Motor neuron (in vitro differentiated cells): ENCODE results near the gene NETO2. TPM values are rescaled to one million over a fixed set of nuclear protein-coding genes. Genes with fewer than 3 reads are reported as not detected.
"Not testable (repeated sequence)": the region's sequence is repeated elsewhere in the genome, so short reads cannot be mapped to it uniquely, and the experiment has no call there.

Experiments used
- ATAC-seq, 8 experiments: fragments of 200-7000 bp; cut with Tn5 transposase; replicated peaks in 6 of 8; 2 replicates each; pipeline ENCODE4 v1.8.0; 2021; ENCODE audit warnings: mild to moderate bottlenecking in 8 of 8, moderate library complexity in 8 of 8
- H3K27ac ChIP-seq, 2 donors: fragments of 250-450 bp; sonication (Bioruptor Pico); 2 replicates each; pipeline ENCODE4 v1.9.0; 2021; ENCODE audit warnings: antibody characterized with exemption in 2 of 2, mild to moderate bottlenecking in 2 of 2, moderate library complexity in 1 of 2
- H3K4me1 ChIP-seq, 2 donors: fragments of 250-450 bp; sonication (Bioruptor Pico); replicated peaks in 1 of 2; 2 replicates each; pipeline ENCODE4 v1.6.1; 2021; ENCODE audit warnings: antibody characterized with exemption in 2 of 2, mild to moderate bottlenecking in 2 of 2, moderate library complexity in 1 of 2
- H3K4me3 ChIP-seq, 5 donors: fragments of 250-450 bp; sonication (Bioruptor Pico); 2 replicates each; pipeline ENCODE4 v1.9.0; 2021; ENCODE audit warnings: antibody characterized with exemption in 5 of 5, mild to moderate bottlenecking in 5 of 5, moderate library complexity in 4 of 5
- WGBS, 10 experiments: fragments of 450-650 bp; shearing (Covaris generic); methylation state at CpG; one replicate each; pipeline ENCODE4 v1.0.0; 2022; 5-methylcytosine and 5-hydroxymethylcytosine counted together
- in situ Hi-C, 9 experiments: fragments of 400-800 bp; cut with MboI; loops; one replicate each; pipeline ENCODE4 v1.15.0; 2021; ENCODE audit warnings: low sequenced_read_pairs in 9 of 9, low pct_unique_long_range_greater_than_20kb in 2 of 9; ENCODE audit not compliant: unreplicated experiment in 9 of 9
- total RNA-seq, 8 experiments: library from RNA; unstranded; fragments of 300-600 nt; gene quantifications; 2 replicates each; pipeline versions ENCODE4 v1.2.3 to v1.2.4, GENCODE V29; 2022

Gene NETO2
- total RNA-seq, 8 experiments from 2014 or later, result 24.3 to 53.5 (median 28.1) TPM

DNA sequence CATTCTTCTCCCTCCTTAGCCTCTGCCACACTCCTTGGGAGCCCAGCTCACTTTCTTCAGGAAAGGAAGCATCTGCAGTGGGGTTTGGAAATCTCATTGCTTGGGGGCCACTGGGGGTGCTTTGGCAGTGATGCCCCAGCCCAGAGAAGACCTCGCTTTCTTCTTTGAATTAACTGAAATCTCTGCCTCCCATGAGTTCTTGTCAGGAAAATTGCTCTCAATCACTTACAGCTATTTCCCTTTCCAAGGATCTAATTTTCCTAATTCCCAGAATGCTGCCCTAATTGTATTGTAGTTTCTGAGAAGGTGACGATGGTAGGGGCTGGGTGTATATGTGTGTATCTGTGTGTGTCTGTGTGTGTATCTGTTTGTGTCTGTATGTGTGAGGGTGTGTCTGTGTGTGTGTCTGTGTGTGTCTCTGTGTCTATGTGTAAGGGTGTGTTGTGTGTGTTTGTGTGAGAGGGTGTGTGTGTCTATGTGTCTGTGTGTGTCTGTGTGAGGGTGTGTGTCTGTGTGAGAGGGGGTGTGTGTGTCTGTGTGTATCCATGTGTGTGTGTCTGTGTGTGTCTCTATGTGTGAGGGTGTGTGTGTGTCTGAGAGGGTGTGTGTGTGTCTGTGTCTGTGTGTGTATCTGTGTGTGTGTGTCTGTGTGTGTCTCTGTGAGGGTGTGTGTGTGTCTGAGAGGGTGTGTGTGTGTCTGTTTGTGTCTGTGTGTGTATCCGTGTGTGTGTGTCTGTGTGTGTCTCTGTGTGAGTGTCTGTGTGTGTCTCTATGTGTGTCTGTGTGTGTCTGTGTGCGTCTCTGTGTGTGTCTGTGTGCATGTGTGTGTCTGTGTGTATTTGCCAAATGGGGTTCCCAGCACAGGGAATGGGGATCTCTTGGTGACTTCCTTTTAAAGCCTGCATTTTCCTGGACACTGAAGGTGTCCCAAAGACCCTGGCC is 86.8 kb downstream of the NETO2 start:
- Histone ChIP-seq H3K4me3 (no peak overlapping the region), H3K4me1 (no peaks in the 10 kb centered on the region), H3K27ac (no peak overlapping the region)
- ATAC-seq, result no peak
- in situ Hi-C loops, result no loop called here
- 44 to 75% (median 62%) methylated on average over 1 to 4 of the region's 4 CpGs; no CpG with 5 or more reads in 5 of the 10 experiments for WGBS, 10 experiments

DNA sequence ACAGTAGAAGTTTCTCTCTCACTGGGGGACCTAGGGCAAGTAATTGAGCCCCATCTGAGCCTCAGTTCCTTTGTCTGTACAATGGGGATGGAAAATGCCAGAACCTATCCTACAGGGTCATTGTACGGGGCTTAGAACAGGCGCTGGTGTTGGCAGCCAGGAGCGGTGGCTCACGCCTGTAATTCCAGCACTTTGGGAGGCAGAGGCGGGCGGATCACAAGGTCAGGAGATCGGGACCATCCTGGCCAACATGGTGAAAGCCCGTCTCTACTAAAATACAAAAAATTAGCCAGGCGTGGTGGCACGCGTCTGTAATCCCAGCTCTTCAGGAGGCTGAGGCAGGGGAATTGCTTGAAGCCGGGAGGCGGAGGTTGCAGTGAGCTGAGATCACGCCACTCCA is 87.7 kb downstream of the NETO2 start:
- H3K27ac ChIP-seq, H3K4me3 ChIP-seq, in situ Hi-C loops, ATAC-seq, H3K4me1 ChIP-seq: not testable (repeated sequence)
- WGBS, 10 experiments, result 72 to 100% (median 85%) methylated on average over 2 to 10 of the region's 14 CpGs; no CpG with 5 or more reads in 5 of the 10 experiments

DNA sequence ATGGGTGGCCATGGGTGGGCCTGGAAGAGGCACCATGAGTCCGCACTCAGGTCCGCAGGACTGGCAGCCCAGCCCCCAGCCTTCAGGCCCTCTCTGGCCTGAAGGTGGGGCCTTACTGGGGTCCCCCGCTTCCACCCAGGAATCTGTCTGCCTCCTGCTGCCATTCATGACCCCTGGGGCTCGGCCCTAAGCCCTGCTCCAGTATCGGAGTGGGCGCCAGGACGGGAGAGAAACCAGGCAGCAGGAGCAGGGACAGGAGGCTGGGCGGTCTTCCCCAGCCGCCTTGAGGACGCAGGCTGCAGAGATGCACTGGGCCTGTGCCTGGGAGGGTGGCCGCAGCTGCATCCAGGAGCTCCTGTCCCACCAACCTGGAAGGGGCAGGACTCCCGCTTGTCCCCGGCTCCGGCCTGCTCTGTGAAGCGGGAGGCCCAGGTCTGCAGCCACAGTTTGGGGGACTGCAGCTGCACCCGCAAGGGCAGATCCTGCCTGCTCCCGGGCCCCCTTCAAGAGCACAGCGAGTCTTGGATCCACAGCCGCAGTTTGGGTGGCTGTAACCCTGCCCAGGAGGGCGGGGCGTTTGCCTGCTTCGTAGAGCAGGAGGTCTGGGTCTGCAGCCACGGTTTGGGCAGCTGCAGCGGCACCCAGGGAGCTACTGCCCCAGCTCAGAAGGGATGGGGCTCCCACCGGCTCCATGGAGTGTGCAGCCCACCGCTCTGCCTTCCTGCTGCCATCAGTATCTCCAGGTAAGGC is 88.4 kb downstream of the NETO2 start:
- in situ Hi-C loops, result no loop called here
- ATAC-seq, result no peak
- WGBS, 10 experiments, result 20 to 88% (median 82%) methylated on average over 2 to 5 of the region's 26 CpGs; no CpG with 5 or more reads in 5 of the 10 experiments
- no peak overlapping the region for H3K4me3 ChIP-seq
- H3K27ac ChIP-seq, result no peak overlapping the region
- H3K4me1 ChIP-seq, result no peaks in the 10 kb centered on the region

DNA sequence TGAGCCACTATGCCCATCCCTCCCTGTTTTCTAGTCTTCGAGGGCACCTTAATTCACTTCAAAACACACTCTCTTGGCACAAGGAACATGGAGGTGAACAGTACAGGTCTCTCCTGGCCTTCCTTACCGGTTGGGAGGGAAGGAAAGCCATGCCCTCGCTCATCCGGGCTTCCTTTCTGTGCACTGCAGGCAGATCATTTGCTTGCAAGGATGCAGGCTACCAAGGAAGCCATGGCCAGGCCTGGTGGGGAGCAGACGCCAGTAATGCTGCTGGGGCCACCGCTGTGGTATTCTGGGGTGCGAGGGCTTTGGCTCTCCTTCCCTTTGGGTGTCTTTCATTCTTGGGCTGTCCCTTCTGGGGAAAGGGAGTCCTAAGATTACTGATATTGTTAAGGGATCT is 89.4 kb downstream of the NETO2 start:
- H3K4me1 ChIP-seq, result no peaks in the 10 kb centered on the region
- no peak overlapping the region for H3K4me3 ChIP-seq
- H3K27ac ChIP-seq, result no peak overlapping the region
- in situ Hi-C loops, result no loop called here
- no peak for ATAC-seq
- 50 to 94% (median 78%) methylated on average over 1 to 3 of the region's 7 CpGs; no CpG with 5 or more reads in 4 of the 10 experiments for WGBS, 10 experiments

DNA sequence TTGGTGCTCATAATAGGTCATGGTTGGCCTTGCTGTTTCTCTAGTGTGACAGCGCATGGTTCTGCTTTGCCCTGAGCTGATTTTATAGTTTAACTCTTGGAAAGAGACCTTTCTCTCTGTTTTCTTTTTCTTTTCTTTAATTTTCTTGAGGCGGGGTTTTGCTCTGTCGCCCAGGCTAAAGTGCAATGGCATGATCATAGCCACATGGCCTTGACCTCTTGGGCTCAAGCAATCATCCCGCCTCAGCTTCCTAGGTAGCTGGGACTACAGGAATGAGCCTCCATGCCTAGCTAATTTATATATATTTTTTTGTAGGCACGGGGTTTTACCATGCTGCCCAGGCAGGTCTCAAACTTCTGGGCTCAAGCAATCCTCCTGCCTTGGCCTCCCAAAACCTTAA is 89.8 kb downstream of the NETO2 start:
- in situ Hi-C loops, result no loop called here
- no peak for ATAC-seq

DNA sequence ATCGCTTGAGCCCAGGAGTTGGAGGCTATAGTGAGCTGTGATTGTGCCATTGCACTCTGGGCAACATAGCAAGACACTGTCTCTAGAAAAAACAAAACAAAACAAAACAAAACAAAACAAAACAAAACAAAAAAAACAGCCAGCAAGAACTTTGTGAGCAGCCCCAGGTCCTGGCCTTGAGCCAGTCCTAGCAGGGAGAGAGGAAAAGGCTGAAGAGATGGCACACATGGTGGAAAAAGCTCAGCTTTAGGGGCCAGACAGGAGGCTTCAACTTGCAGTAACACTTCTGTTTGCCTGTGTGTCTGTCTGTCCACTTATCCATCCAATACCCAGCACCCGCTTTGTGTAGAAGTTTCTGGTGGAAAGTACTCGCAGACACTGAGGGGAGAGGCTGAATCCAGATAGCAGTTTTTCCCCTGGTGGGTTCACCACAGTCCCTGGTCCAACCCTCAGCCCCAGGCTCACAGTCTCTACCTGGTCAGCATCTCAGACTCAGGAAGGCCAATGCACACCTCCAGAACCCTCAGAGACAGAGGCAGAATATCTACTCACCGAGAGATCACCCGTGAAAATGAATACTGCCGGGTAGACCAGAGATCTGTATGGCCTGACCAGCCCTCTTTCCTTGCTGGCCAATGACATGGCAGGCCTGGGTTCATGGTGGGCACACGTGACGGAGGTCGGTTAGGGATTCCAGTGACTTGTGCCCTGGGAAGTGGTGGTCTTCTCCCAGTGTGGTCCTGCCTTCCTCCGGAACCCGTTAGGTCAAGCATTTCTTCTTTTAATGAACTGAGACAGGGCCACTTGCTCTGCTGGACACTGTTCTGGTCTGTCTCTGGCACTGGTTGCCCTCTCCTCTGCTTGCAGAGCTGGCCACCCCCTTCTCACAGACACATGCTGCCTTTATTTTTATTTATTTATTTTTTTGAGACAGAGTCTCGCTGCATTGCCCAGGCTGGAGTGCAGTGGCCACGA is 90.8 kb downstream of the NETO2 start:
- WGBS, 10 experiments, result 75 to 100% (median 89%) methylated on average over 1 to 8 of the region's 13 CpGs
- Histone ChIP-seq H3K4me1 (no peaks in the 10 kb centered on the region), H3K27ac (no peak overlapping the region), H3K4me3 (no peak overlapping the region)
- in situ Hi-C loops, result no loop called here
- ATAC-seq, result no peak

More for the DNA sequence above, 89.8 kb downstream of the NETO2 start:
- H3K4me3 ChIP-seq, result no peak overlapping the region
- 69 to 100% (median 100%) methylated on average over 1 to 5 of the region's 5 CpGs; no CpG with 5 or more reads in 3 of the 10 experiments for WGBS, 10 experiments
- no peak overlapping the region for H3K27ac ChIP-seq
- H3K4me1 ChIP-seq, result no peaks in the 10 kb centered on the region

DNA sequence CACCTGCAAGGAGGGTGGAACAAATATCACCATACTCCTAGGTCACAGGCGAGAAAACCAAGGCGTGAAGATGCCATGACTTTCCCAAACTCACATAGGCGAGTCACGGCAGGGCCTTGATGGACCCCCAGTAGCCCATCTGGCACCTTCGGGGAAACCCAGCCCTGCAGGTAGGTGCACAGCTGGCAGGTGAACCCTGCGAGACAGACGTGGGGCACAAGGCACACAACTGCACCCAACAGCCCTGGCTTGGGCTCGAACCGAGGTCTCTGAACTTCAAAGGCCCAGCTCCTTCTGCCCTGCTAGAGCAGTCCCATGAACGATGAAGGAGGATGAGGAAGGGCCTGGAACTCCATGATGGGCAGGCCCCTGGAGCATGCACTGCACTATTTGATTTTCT is 92.7 kb downstream of the NETO2 start:
- H3K27ac ChIP-seq, result no peak overlapping the region
- H3K4me1 ChIP-seq, result peaks cover 4 to 6% of the 10 kb centered on the region in 2 donors
- in situ Hi-C loops, result no loop called here
- no peak overlapping the region for H3K4me3 ChIP-seq
- ATAC-seq, result no peak
- 77 to 100% (median 92%) methylated on average over 2 to 6 of the region's 10 CpGs; no CpG with 5 or more reads in 7 of the 10 experiments for WGBS, 10 experiments

DNA sequence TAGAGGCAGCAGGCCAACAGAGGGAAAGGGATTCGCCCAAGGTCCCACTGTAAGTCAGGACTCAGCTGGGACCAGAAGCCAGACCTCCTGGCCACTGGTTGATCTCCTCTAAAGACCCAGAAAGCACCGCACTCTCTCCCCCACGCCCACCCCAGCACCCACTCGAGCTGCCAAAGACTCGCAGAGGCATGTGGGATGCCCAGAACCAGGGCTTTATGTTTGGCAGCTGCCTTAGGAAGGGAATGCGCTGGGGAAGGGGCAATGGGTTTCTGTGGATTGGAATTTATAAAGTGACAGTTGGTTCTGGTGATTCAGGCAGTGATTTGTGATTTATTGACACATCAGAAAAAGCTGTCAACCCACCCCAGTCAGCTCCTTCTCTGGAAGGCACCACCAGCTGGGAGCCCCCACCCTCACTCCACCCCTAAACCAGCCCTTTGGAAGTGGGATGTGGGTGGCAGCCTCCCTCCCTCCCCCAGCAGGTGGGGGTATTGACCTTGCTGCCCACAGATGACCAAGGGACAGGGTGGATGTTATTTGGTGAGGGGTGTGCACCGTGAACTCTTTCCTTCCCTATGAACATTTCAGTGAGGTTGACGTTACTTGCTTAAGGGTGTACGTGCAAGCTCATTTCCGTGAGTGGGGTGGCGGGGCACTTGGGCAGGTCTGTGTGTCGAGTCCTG is 93.7 kb downstream of the NETO2 start:
- ATAC-seq, result no peak
- Histone ChIP-seq H3K4me3 (no peak overlapping the region), H3K27ac (no peak overlapping the region), H3K4me1 (peaks cover 4 to 6% of the 10 kb centered on the region in 2 donors)
- in situ Hi-C loops, result no loop called here
- WGBS, 10 experiments, result 17 to 100% (median 88%) methylated on average over 2 to 9 of the region's 12 CpGs; no CpG with 5 or more reads in 3 of the 10 experiments

DNA sequence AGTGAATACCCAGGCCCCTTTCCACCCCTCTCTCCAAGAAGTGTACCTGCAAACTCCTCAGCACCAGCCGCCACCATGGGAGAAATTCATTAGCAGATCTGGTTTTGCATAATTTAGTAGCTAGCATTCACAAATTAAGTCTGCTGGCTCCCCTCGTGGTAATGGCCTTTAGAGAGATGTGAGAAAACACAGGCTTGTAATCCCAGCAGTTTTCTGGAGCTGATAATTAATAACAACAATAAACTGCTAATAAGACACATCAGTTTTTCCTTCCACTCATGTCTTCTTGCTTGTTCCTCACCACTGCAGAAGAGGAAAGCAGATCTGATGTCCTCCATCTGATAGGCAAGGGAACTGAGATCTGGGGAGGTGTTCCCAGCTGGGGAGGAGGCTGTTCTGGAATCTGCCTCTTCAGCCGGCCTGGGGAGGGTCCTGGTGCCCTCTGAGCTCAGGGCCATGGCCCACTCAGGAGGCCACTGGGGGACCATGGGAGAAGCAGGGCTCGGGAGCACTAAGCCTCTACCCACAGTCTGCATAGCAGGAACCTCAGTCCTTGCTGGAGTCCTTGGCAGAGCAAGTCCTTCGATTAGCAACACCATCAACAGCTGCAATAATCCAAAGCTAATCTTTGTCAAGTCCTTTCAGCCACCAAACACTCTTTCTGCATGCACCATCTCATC is 96.1 kb downstream of the NETO2 start:
- 20 to 100% (median 86%) methylated on average over 1 to 4 of the region's 5 CpGs; no CpG with 5 or more reads in 3 of the 10 experiments for WGBS, 10 experiments
- in situ Hi-C loops, result no loop called here
- ATAC-seq, result no peak
- Histone ChIP-seq H3K27ac (no peak overlapping the region), H3K4me1 (peaks cover 4 to 6% of the 10 kb centered on the region in 2 donors), H3K4me3 (no peak overlapping the region)

DNA sequence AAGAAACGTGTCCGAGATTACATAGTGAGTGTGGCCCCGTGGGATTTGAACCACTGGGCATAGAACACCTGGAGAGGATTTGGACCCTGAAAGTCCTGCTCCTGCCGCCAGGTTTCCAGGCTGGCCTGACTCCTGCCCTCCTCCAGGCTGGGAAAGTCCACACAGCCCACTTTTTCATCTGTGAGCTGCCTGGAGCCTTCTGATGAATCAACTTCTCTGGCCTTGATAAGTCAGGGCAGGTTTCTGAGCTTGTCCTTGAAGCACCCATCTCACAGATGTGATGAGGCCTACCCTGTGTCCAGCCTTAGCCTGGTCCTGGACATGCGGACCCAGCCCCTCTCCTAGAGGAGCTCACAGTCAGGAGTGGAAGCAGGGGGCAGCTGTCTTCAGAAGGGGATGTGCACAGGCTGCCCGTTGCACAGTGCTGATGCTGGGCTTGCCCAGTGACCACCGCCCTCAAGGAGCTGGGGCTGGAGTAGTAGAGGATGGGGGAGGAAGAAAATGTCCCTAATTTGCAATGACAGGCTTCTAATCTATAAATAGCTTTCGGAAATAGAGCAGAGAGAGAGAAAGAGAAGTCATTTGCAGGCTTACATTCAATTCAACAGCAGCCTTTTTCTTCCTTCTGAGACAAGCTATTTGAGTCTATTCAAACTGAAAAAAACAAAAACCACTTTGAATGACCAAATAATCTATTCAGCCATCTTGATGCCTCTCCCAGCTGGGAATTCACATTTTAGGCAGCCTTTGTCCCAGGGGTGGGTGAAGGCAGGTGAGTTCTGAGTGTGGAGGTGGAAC is 96.8 kb downstream of the NETO2 start:
- in situ Hi-C loops, result no loop called here
- no peak overlapping the region for H3K27ac ChIP-seq
- 60 to 100% (median 81%) methylated on average over 1 to 4 of the region's 8 CpGs; no CpG with 5 or more reads in 4 of the 10 experiments for WGBS, 10 experiments
- ATAC-seq, result peak in 2 of 8 experiments; percentile 22 to 35
- H3K4me3 ChIP-seq, result no peak overlapping the region
- H3K4me1 ChIP-seq, result peaks cover 4 to 6% of the 10 kb centered on the region in 2 donors

DNA sequence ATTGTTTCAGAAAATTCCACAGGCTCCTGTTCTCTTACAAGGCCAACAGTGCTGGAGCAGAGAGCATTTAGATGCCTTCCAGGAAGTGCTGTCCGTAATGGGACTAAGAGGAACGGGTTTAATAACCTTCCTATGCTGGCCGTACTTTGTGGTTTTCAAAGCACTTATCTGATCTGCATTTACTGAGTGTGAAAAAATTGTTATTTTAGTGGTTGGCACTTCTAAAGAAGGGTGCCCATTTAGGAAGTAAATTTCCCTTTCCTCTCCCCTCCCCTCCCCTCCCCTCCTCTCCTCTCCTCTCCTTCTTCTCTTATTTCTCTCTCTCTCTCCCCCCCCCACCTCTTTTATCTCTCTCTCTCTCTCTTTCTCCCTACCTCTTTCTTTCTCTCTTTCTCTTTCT is 98.3 kb downstream of the NETO2 start:
- in situ Hi-C loops, result no loop called here
- Histone ChIP-seq H3K4me1 (peaks cover 4 to 6% of the 10 kb centered on the region in 2 donors), H3K4me3 (no peak overlapping the region), H3K27ac (no peak overlapping the region)
- WGBS, 10 experiments, result 0% methylated on average over 2 of the region's 3 CpGs; no CpG with 5 or more reads in 9 of the 10 experiments
- ATAC-seq, result peak in 3 of 8 experiments; percentile 30 to 82 (median 69)
